Measurements from ENCODE around the gene TENT4A. TPM values are rescaled to one million over a fixed set of nuclear protein-coding genes. Genes with fewer than 3 reads are reported as not detected.

TENT4A gene
- total and polyA plus RNA-seq, 2 of the 13 experiments (the other 11 are each of a cell fraction or from before 2014, with no cell fraction given) = 6.3 to 13.3 TPM

DNA sequence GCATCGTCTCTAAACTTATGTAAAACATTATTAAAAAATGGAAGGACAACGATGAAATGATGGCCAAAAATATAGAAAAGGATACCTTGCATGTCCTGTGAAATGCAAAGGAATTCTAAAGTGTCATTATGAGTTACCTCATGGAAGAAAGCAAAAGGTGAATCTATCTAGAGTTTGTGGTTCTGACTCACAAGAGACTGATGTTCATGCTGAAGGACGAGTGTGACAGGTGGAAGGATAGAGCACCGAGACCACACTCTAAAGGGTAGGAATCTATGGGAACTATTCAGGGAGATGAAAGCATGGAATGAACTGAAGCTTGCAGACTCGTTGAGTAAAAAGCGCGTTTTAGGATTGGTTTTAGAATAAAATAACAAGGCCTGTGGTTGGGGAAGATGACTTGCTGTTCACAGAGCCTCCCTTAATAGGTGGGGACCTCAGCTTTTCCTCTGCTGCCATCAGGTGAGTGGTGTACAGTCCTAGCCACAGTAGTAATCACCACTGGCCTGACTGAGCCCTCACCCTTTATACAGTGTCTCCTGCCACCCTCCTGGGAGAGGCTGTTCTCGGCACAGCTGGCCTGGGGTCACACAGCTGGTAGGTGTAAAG, 11.2 kb downstream of the TENT4A start:
- Histone ChIP-seq H3K9me3 (ENCODE audit: low read length) (no peaks in the 10 kb centered on the region), H3K4me3 (replicated peaks in 1 of 3; ENCODE audit: insufficient read depth in 1 of 3, low read depth in 2 of 3, low read length in 3 of 3) (no peak overlapping the region), H3K27me3 (ENCODE audit: control insufficient read depth in 1 of 2, insufficient read depth in 2 of 2, low read length in 2 of 2) (no peaks in the 10 kb centered on the region), H3K36me3 (replicated peaks in 1 of 2; ENCODE audit: control insufficient read depth in 1 of 2, insufficient read depth in 2 of 2, low read length in 2 of 2) (peaks cover 10 to 48% of the 10 kb centered on the region in 2 experiments; a peak in 4 of 5 replicates), H3K27ac (ENCODE audit: extremely low read length, insufficient read depth, low read length) (no peak overlapping the region), H3K9ac (ENCODE audit: insufficient read depth, low read depth, low read length) (no peak overlapping the region), H4K20me1 (ENCODE audit: insufficient read depth, low read length) (peaks cover 49% of the 10 kb centered on the region), H3K4me1 (ENCODE audit: insufficient read depth, low read length) (peaks cover 20% of the 10 kb centered on the region), H3K4me2 (ENCODE audit: low read depth, low read length) (no peak overlapping the region), H2AFZ (ENCODE audit: low read length) (no peak overlapping the region), H3K79me2 (ENCODE audit: insufficient read depth, low read length) (peaks cover 96% of the 10 kb centered on the region)
- FAIRE-seq (no peak), ATAC-seq (no peak), DNase-seq (ENCODE audit: low spot score) (no peak)
- TF ChIP-seq ZNF251 (CRISPR knock-in tag; IDR thresholded peaks at IDR 0.05) = no peak
- in situ Hi-C loops (cut with HindIII; ENCODE audit: extremely low pct_ligation_motif_present, low pct_unique_long_range_greater_than_20kb) (no loop called here), intact Hi-C loops (cut with micrococcal nuclease; ENCODE audit: unreplicated experiment) (no loop called here)
- POLR2A ChIA-PET = no interaction called here
- CTCF ChIA-PET (ENCODE audit: low intra/inter-chr PET ratio, low total read pairs) = no interaction called here
- WGBS (ENCODE audit: low lambda C conversion rate) = 86% methylated on average over 8 of the region's 8 CpGs
- no TSS peak for BruUV-seq (replicated peaks)

DNA sequence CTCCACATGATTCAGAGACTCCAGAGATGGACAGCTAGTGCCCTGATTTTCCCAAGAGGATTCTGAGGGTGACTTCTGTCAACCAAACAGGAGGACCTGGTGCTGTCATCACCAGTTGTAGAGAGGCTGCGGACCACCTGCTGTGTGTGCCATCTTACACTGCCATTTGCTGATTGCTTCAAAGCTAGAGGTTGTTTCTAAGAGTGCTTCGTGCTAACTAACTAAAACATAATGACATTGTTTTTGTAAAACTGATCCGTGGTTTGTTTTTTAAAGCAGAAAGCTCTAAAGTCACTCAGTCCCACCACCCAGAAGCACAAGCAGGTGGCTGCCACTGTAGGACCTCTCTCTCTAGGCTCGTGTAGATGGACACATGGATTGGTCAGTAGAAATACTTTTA, 12.2 kb downstream of the TENT4A start:
- 95% methylated on average over 4 of the region's 4 CpGs for WGBS (ENCODE audit: low lambda C conversion rate)
- ATAC-seq = no peak
- in situ Hi-C loops (cut with HindIII; ENCODE audit: extremely low pct_ligation_motif_present, low pct_unique_long_range_greater_than_20kb) = loop anchor here (25.0 kb wide), 1 partner anchor 338 kb away; the partner anchor contains the start of gene MED10
- Histone ChIP-seq H3K9ac (ENCODE audit: insufficient read depth, low read depth, low read length) (no peak overlapping the region), H3K27me3 (ENCODE audit: control insufficient read depth in 1 of 2, insufficient read depth in 2 of 2, low read length in 2 of 2) (no peaks in the 10 kb centered on the region), H4K20me1 (ENCODE audit: insufficient read depth, low read length) (peaks cover 50% of the 10 kb centered on the region), H3K9me3 (ENCODE audit: low read length) (no peaks in the 10 kb centered on the region), H2AFZ (ENCODE audit: low read length) (no peak overlapping the region), H3K4me1 (ENCODE audit: insufficient read depth, low read length) (peaks cover 21% of the 10 kb centered on the region), H3K79me2 (ENCODE audit: insufficient read depth, low read length) (peaks cover 96% of the 10 kb centered on the region), H3K36me3 (replicated peaks in 1 of 2; ENCODE audit: control insufficient read depth in 1 of 2, insufficient read depth in 2 of 2, low read length in 2 of 2) (peaks cover 10 to 45% of the 10 kb centered on the region in 2 experiments), H3K4me2 (ENCODE audit: low read depth, low read length) (no peak overlapping the region), H3K4me3 (replicated peaks in 1 of 3; ENCODE audit: insufficient read depth in 1 of 3, low read depth in 2 of 3, low read length in 3 of 3) (no peak overlapping the region), H3K27ac (ENCODE audit: extremely low read length, insufficient read depth, low read length) (no peak overlapping the region)
- intact Hi-C loops (cut with micrococcal nuclease; ENCODE audit: unreplicated experiment) = no loop called here
- ChIA-PET POLR2A (no interaction called here), CTCF (ENCODE audit: low intra/inter-chr PET ratio, low total read pairs) (no interaction called here)
- no TSS peak for BruUV-seq (replicated peaks)
- FAIRE-seq = no peak
- DNase-seq (ENCODE audit: low spot score) = no peak
- no peak for TF ChIP-seq ZNF468 (CRISPR knock-in tag; IDR thresholded peaks at IDR 0.05)
- TF ChIP-seq RFX3 (CRISPR knock-in tag; IDR thresholded peaks at IDR 0.05) = no peak
- TF ChIP-seq ZNF841 (CRISPR knock-in tag; IDR thresholded peaks at IDR 0.05; ENCODE audit: borderline replicate concordance) = no peak
- TF ChIP-seq SIX1 (CRISPR knock-in tag; IDR thresholded peaks at IDR 0.05; ENCODE audit: borderline replicate concordance) = no peak
- TF ChIP-seq ETV6 (CRISPR knock-in tag; conservative IDR thresholded peaks at IDR 0.05) = no peak
- TF ChIP-seq ZNF496 (CRISPR knock-in tag; IDR thresholded peaks at IDR 0.05; ENCODE audit: insufficient replicate concordance) = no peak
- TF ChIP-seq ZNF260 (CRISPR knock-in tag; IDR thresholded peaks at IDR 0.05; ENCODE audit: borderline replicate concordance, low read depth) = no peak
- no peak for TF ChIP-seq CENPX (CRISPR knock-in tag; IDR thresholded peaks at IDR 0.05)
- no peak for TF ChIP-seq SMAD1 (CRISPR knock-in tag; IDR thresholded peaks at IDR 0.05; ENCODE audit: borderline replicate concordance, low read depth)
- TF ChIP-seq GTF3A (CRISPR knock-in tag; conservative IDR thresholded peaks at IDR 0.05) = no peak

All from HepG2 (cell line).